Epithelial cell of proximal tubule (primary cell): ENCODE measurements around the gene SUSD6. TPM values are rescaled to one million over a fixed set of nuclear protein-coding genes. Genes with fewer than 3 reads are reported as not detected.

Experiments used
- DNase-seq: peaks from one replicate; pipeline ENCODE4 v3.0.0-alpha.2; 2011; ENCODE audit warnings: low read depth
- H3K4me3 ChIP-seq: 2 replicates; pipeline ENCODE4 v1.5.1; 2011; ENCODE audit warnings: low read depth, mild to moderate bottlenecking, low read length
- total RNA-seq: library from RNA; depleted of rRNA; stranded (reverse); fragments of >200 nt; gene quantifications from 2 replicates; pipeline ENCODE4 v1.2.3, GENCODE V29; 2015
- TF ChIP-seq, protein P1 (sequence below): conservative IDR thresholded peaks from 2 replicates; pipeline ENCODE4 v1.5.1; 2012; ENCODE audit warnings: low read depth, mild to moderate bottlenecking, low read length

The SUSD6 gene
- total RNA-seq, 1 donor from 2014 or later, result 6.2 TPM

GRCh38 chr14:69657950-69658355 is 46.6 kb downstream of the SUSD6 start:
- TF ChIP-seq, protein P1, sequence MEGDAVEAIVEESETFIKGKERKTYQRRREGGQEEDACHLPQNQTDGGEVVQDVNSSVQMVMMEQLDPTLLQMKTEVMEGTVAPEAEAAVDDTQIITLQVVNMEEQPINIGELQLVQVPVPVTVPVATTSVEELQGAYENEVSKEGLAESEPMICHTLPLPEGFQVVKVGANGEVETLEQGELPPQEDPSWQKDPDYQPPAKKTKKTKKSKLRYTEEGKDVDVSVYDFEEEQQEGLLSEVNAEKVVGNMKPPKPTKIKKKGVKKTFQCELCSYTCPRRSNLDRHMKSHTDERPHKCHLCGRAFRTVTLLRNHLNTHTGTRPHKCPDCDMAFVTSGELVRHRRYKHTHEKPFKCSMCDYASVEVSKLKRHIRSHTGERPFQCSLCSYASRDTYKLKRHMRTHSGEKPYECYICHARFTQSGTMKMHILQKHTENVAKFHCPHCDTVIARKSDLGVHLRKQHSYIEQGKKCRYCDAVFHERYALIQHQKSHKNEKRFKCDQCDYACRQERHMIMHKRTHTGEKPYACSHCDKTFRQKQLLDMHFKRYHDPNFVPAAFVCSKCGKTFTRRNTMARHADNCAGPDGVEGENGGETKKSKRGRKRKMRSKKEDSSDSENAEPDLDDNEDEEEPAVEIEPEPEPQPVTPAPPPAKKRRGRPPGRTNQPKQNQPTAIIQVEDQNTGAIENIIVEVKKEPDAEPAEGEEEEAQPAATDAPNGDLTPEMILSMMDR, result no peak
- no peak for DNase-seq
- no peak overlapping the region for H3K4me3 ChIP-seq

- no peak overlapping the region for H3K4me3 ChIP-seq
- TF ChIP-seq, protein P1, result no peak
- DNase-seq, result no peak
These were observed 47.4 kb downstream of the SUSD6 start for GRCh38 chr14:69658664-69659261.

GRCh38 chr14:69660344-69661193 is 49.2 kb downstream of the SUSD6 start:
- no peak for DNase-seq
- H3K4me3 ChIP-seq, result no peak overlapping the region
- TF ChIP-seq, protein P1, result no peak

GRCh38 chr14:69661194-69661537 is 49.8 kb downstream of the SUSD6 start:
- H3K4me3 ChIP-seq, result no peak overlapping the region
- no peak for DNase-seq
- TF ChIP-seq, protein P1, result no peak

DNA sequence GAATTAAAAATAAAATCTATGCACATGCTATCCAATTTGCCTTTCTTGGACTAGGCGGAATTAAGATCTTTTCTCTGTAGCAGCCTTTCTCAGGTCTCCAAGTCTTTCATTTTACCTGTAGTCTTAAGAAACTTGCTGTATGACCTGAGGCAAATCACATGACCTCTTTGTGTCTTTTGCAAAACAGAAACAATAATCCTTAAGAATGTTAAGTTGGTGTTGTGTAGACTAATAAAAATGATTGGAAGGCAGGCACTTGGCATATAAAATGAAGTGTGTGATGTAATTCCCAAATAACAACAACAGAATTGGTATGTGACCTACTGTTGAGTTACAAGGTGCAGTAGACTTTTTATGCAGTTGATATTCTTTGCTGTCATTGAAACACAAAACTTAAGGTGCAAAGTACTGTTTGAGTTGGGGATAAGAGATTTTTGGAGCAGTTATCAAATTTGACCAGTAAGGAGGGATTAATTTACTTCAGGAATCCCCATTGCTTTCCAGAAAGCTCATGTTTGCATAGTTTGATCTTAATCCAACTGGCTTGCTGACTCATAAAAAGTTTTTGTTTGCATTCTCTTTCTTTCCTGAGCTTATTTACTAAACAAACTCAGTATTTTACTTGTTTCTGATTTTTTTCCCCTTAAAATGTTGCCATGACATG is 51.4 kb downstream of the SUSD6 start:
- TF ChIP-seq, protein P1, result no peak
- no peak for DNase-seq
- H3K4me3 ChIP-seq, result no peak overlapping the region

- TF ChIP-seq, protein P1, result no peak
- no peak for DNase-seq
- H3K4me3 ChIP-seq, result no peak overlapping the region
These were observed 51.9 kb downstream of the SUSD6 start for GRCh38 chr14:69663300-69663643.
